Endothelial cell of umbilical vein (primary cell): ENCODE measurements around the gene PRCC. TPM values are rescaled to one million over a fixed set of nuclear protein-coding genes. Genes with fewer than 3 reads are reported as not detected.

Source experiments
- BruUV-seq: library from RNA; stranded (reverse); fragments of 400-500 nt; replicated peaks from 2 replicates; lab custom pipeline; 2021; lab: Mats Ljungman, UMichigan
- CTCF ChIA-PET: fragments of 300-600, 350-600 bp; sonication (Branson Sonifier 250); formaldehyde crosslinking; loops from one replicate; lab custom pipeline; 2021; ENCODE audit warnings: antibody characterized with exemption, inconsistent platforms; lab: Charles Lee
- POLR2A ChIA-PET: fragments of 300-600, 350-600 bp; sonication (Branson Sonifier 250); formaldehyde crosslinking; loops from one replicate; lab custom pipeline; 2021; ENCODE audit warnings: antibody characterized with exemption, inconsistent platforms; lab: Charles Lee
- DNase-seq: peaks from one replicate; pipeline ENCODE4 v3.0.0-alpha.2; 2011; ENCODE audit warnings: low read depth, low spot score
- FAIRE-seq: peaks from 2 replicates; lab custom pipeline; 2011; peaks lifted over from hg19 to GRCh38; lab: Jason Lieb, UNC
- H2AFZ ChIP-seq: 2 replicates; pipeline ENCODE4 v1.6.0; 2012; ENCODE audit warnings: low read depth, low read length, control low read depth, inconsistent platforms
- H3K27ac ChIP-seq: 2 replicates; pipeline ENCODE4 v1.5.1; 2011; ENCODE audit warnings: low read depth, mild to moderate bottlenecking, control low read depth, low read length, moderate library complexity; ENCODE audit not compliant: insufficient read depth
- H3K27me3 ChIP-seq, 2 experiments: 2 replicates each; pipeline versions ENCODE4 v1.6.0 to v1.6.1; 2011; ENCODE audit warnings: low read length in 2 of 2, mixed read lengths in 1 of 2; ENCODE audit not compliant: control insufficient read depth in 2 of 2, insufficient read depth in 2 of 2
- H3K36me3 ChIP-seq, 2 experiments: 2 replicates in 1 of 2; 3 replicates in 1 of 2; pipeline ENCODE4 v1.5.1; 2011; ENCODE audit warnings: low read length in 2 of 2, mild to moderate bottlenecking in 1 of 2, moderate library complexity in 1 of 2; ENCODE audit not compliant: control insufficient read depth in 2 of 2, insufficient read depth in 2 of 2; ENCODE audit errors: extremely low read depth in 1 of 2
- H3K4me1 ChIP-seq: 3 replicates; pipeline ENCODE4 v1.5.1; 2011; ENCODE audit warnings: mild to moderate bottlenecking, low read length; ENCODE audit not compliant: control insufficient read depth, insufficient read depth; ENCODE audit errors: extremely low read depth
- H3K4me2 ChIP-seq: 2 replicates; pipeline ENCODE4 v1.6.1; 2011; ENCODE audit warnings: low read length, control low read depth, mixed read lengths; ENCODE audit not compliant: insufficient read depth
- H3K4me3 ChIP-seq, 3 experiments: fragments of 200-600 bp in 1 of 3; sonication (generic), shearing (Covaris generic) in 1 of 3; replicated peaks in 1 of 3; 2 replicates each; pipeline ENCODE4 v1.5.1; 2011 to 2016; ENCODE audit warnings: control low read depth in 3 of 3, low read length in 3 of 3, mild to moderate bottlenecking in 2 of 3, inconsistent platforms in 1 of 3, low read depth in 1 of 3, moderate library complexity in 1 of 3; ENCODE audit not compliant: insufficient read depth in 1 of 3
- H3K79me2 ChIP-seq: 2 replicates; pipeline ENCODE4 v1.6.0; 2012; ENCODE audit warnings: low read length, inconsistent platforms; ENCODE audit not compliant: control insufficient read depth, insufficient read depth
- H3K9ac ChIP-seq: replicated peaks from 2 replicates; pipeline ENCODE3; 2011; ENCODE audit warnings: low read length, control low read depth; ENCODE audit not compliant: insufficient read depth; ENCODE audit errors: extremely low read depth
- H3K9me1 ChIP-seq: replicated peaks from 3 replicates; pipeline ENCODE4 v1.6.0; 2011; ENCODE audit warnings: mild to moderate bottlenecking, low read length; ENCODE audit not compliant: control insufficient read depth, insufficient read depth; ENCODE audit errors: extremely low read depth
- H3K9me3 ChIP-seq: replicated peaks from 2 replicates; pipeline ENCODE4 v1.5.1; 2012; ENCODE audit warnings: low read length, inconsistent platforms; ENCODE audit not compliant: control insufficient read depth, insufficient read depth
- H4K20me1 ChIP-seq: replicated peaks from 2 replicates; pipeline ENCODE3; 2011; ENCODE audit warnings: mild to moderate bottlenecking, low read length; ENCODE audit not compliant: control insufficient read depth, insufficient read depth; ENCODE audit errors: extremely low read depth
- CTCF ChIP-seq, 2 donors: IDR thresholded peaks; 1 replicate in 1 of 2; 2 replicates in 1 of 2; pipeline ENCODE4 v1.5.1; 2011; ENCODE audit warnings: low read length in 2 of 2, mild to moderate bottlenecking in 2 of 2, moderate library complexity in 2 of 2, control low read depth in 1 of 2, inconsistent platforms in 1 of 2, low read depth in 1 of 2; ENCODE audit not compliant: insufficient read depth in 1 of 2; ENCODE audit errors: extremely low read depth in 1 of 2
- EZH2 ChIP-seq: IDR thresholded peaks from 2 replicates; pipeline ENCODE4 v1.6.1; 2012; ENCODE audit warnings: borderline replicate concordance, low read depth, mild to moderate bottlenecking, moderate library complexity, low read length, inconsistent platforms; ENCODE audit not compliant: severe bottlenecking
- FOS ChIP-seq: IDR thresholded peaks from 2 replicates; pipeline ENCODE4 v1.6.1; 2011; ENCODE audit warnings: mild to moderate bottlenecking, low read length, moderate library complexity, borderline replicate concordance; ENCODE audit not compliant: insufficient read depth
- GATA2 ChIP-seq: IDR thresholded peaks from 2 replicates; pipeline ENCODE4 v1.7.0; 2011; ENCODE audit warnings: low read depth, mild to moderate bottlenecking, moderate library complexity, mixed read lengths, low read length; ENCODE audit not compliant: insufficient read length, insufficient read depth
- JUN ChIP-seq: IDR thresholded peaks from 2 replicates; pipeline ENCODE4 v1.6.1; 2011; ENCODE audit warnings: borderline replicate concordance, low read depth; ENCODE audit not compliant: insufficient read length, insufficient read depth
- MAX ChIP-seq: IDR thresholded peaks from 2 replicates; pipeline ENCODE4 v1.6.1; 2011; ENCODE audit not compliant: insufficient read depth, insufficient read length
- MYC ChIP-seq: IDR thresholded peaks from one replicate; pipeline ENCODE4 v1.6.1; 2011; ENCODE audit warnings: mild to moderate bottlenecking, low read depth, low read length
- POLR2A ChIP-seq: IDR thresholded peaks from 2 replicates; pipeline ENCODE4 v1.6.1; 2012; ENCODE audit warnings: low read depth, mild to moderate bottlenecking, control low read depth, low read length
- POLR2AphosphoS5 ChIP-seq: IDR thresholded peaks from 2 replicates; pipeline ENCODE4 v1.6.1; 2012; ENCODE audit warnings: low read depth, mild to moderate bottlenecking, control low read depth, low read length, moderate library complexity; ENCODE audit not compliant: insufficient read depth
- dilution Hi-C: fragments of 300-500 bp; cut with MboI; formaldehyde crosslinking; loops from one replicate; pipeline ENCODE4 v1.15.0; 2019; ENCODE audit warnings: low sequenced_read_pairs; ENCODE audit not compliant: extremely low pct_ligation_motif_present
- intact Hi-C: fragments of 100-400 bp; cut with micrococcal nuclease; formaldehyde crosslinking; loops from one replicate; pipeline ENCODE4 v1.10.0; 2022
- polyA plus RNA-seq, 4 experiments: library from polyadenylated mRNA; depleted of rRNA in 3 of 4; stranded (reverse) in 3 of 4; unstranded in 1 of 4; fragments of >200 nt; gene quantifications; 2 replicates each; pipeline versions ENCODE4 v1.2.1 to v1.2.3, GENCODE V29; 2011 to 2012; ENCODE audit warnings: missing spikeins in 1 of 4
- total RNA-seq: library from RNA; stranded (reverse); gene quantifications from 2 replicates; pipeline ENCODE4 v1.2.3, GENCODE V29; 2021

Gene PRCC
- total and polyA plus RNA-seq, 2 donors (not counting 3 experiments of a cell fraction or from before 2014, with no cell fraction given) = 71.5 to 77.4 TPM

GRCh38 chr1:156744344-156744743 is 23.0 kb upstream of the PRCC start:
- no peak overlapping the region for H3K27ac ChIP-seq
- no peak overlapping the region for H3K4me3 ChIP-seq
- no peak for TF ChIP-seq POLR2AphosphoS5
- no peak for TF ChIP-seq POLR2A
- no peak for TF ChIP-seq JUN
- TF ChIP-seq FOS = no peak
- no peak for TF ChIP-seq MAX
- TF ChIP-seq MYC = no peak
- TF ChIP-seq CTCF (IDR thresholded peaks at IDR 0.05; ENCODE audit: extremely low read depth in 1 of 2, insufficient read depth in 1 of 2, low read depth in 1 of 2, low read length in 2 of 2) = no peak
- no peak for TF ChIP-seq GATA2
- TF ChIP-seq EZH2 = no peak
- intact Hi-C loops = loop anchor here (5.0 kb wide), 1 partner anchor 148 kb away; the partner anchor contains the start of gene PEAR1
- no peaks in the 10 kb centered on the region for H3K27me3 ChIP-seq
- FAIRE-seq (no peak), DNase-seq (no peak)
- no peaks in the 10 kb centered on the region for H3K9me1 ChIP-seq
- POLR2A ChIA-PET = no interaction called here
- H4K20me1 ChIP-seq = no peaks in the 10 kb centered on the region
- no peaks in the 10 kb centered on the region for H3K9me3 ChIP-seq
- peaks cover 44% of the 10 kb centered on the region for H3K4me1 ChIP-seq
- CTCF ChIA-PET = no interaction called here
- no peak overlapping the region for H2AFZ ChIP-seq
- BruUV-seq = no TSS peak
- H3K79me2 ChIP-seq = peaks cover 60% of the 10 kb centered on the region
- peaks cover 11 to 14% of the 10 kb centered on the region in 2 experiments for H3K36me3 ChIP-seq
- dilution Hi-C loops = no loop called here
- H3K9ac ChIP-seq = no peak overlapping the region
- H3K4me2 ChIP-seq = no peak overlapping the region
